GM10266 (cell line): Measurements from ENCODE around the gene CDKAL1.
"Not testable (repeated sequence)": the region's sequence is repeated elsewhere in the genome, so short reads cannot be mapped to it uniquely, and the experiment has no call there.

Experiments
- DNase-seq: peaks from one replicate; pipeline ENCODE4 v3.0.0; 2012; ENCODE audit errors: extremely low spot score
- CTCF ChIP-seq: IDR thresholded peaks from 2 replicates; pipeline ENCODE4 v1.5.1; 2012; ENCODE audit warnings: mild to moderate bottlenecking, low read depth; ENCODE audit not compliant: control insufficient read depth, insufficient read depth; ENCODE audit errors: missing control alignments

CDKAL1 gene

GRCh38 chr6:21187485-21187884, 653.2 kb downstream of the CDKAL1 start:
- no peak for DNase-seq
- TF ChIP-seq CTCF = no peak

- DNase-seq = no peak
- TF ChIP-seq CTCF = no peak
Measured at GRCh38 chr6:21188505-21189223, 654.4 kb downstream of the CDKAL1 start.

GRCh38 chr6:21189759-21190158, 655.5 kb downstream of the CDKAL1 start:
- no peak for DNase-seq
- TF ChIP-seq CTCF = no peak

- DNase-seq = no peak
- TF ChIP-seq CTCF = no peak
Measured at GRCh38 chr6:21190701-21191100, 656.4 kb downstream of the CDKAL1 start.

- DNase-seq = no peak
- no peak for TF ChIP-seq CTCF
Measured at GRCh38 chr6:21193790-21194475, 659.7 kb downstream of the CDKAL1 start.

GRCh38 chr6:21195301-21195700, 661.0 kb downstream of the CDKAL1 start:
- DNase-seq = not testable (repeated sequence)

GRCh38 chr6:21198032-21198640, 663.9 kb downstream of the CDKAL1 start:
- DNase-seq = no peak
- no peak for TF ChIP-seq CTCF

GRCh38 chr6:21199262-21199661, 665.0 kb downstream of the CDKAL1 start:
- DNase-seq = no peak
- TF ChIP-seq CTCF = no peak
